Progenitor cell of endocrine pancreas (in vitro differentiated cells): ENCODE results near the gene ARHGAP26. TPM values are rescaled to one million over a fixed set of nuclear protein-coding genes. Genes with fewer than 3 reads are reported as not detected.

ENCODE experiments used
- DNase-seq: peaks from one replicate; pipeline ENCODE4 v3.0.0; 2021; ENCODE audit warnings: low spot score; ENCODE audit not compliant: unreplicated experiment
- H3K27ac Mint-ChIP-seq: 2 replicates; pipeline ENCODE4 v1.8.0; 2021; ENCODE audit warnings: mild to moderate bottlenecking, moderate library complexity, mixed read lengths
- H3K27me3 Mint-ChIP-seq: 2 replicates; pipeline ENCODE4 v1.8.0; 2021; ENCODE audit warnings: mixed read lengths
- H3K36me3 Mint-ChIP-seq: 2 replicates; pipeline ENCODE4 v1.8.0; 2022; ENCODE audit warnings: mixed read lengths; ENCODE audit not compliant: insufficient read depth
- H3K4me1 Mint-ChIP-seq: 2 replicates; pipeline ENCODE4 v1.8.0; 2021; ENCODE audit warnings: low read depth, mixed read lengths
- H3K4me3 Mint-ChIP-seq: 2 replicates; pipeline ENCODE4 v1.8.0; 2021; ENCODE audit warnings: low read depth, mild to moderate bottlenecking, moderate library complexity, mixed read lengths
- H3K9me3 Mint-ChIP-seq: 2 replicates; pipeline ENCODE4 v1.8.0; 2021; ENCODE audit warnings: low read depth, mixed read lengths
- CTCF ChIP-seq: fragments of 200-600 bp; sonication (generic); IDR thresholded peaks from one replicate; pipeline ENCODE4 v1.5.0; 2021; ENCODE audit warnings: antibody characterized with exemption, mild to moderate bottlenecking; ENCODE audit not compliant: unreplicated experiment
- total RNA-seq: library from RNA; stranded (reverse); gene quantifications from 2 replicates; pipeline ENCODE4 v1.2.1, GENCODE V29; 2021

The ARHGAP26 gene
- total RNA-seq, 1 donor from 2014 or later, result 21.3 TPM

- H3K27ac Mint-ChIP-seq, result no peak overlapping the region
- no peak overlapping the region for H3K4me3 Mint-ChIP-seq
- peaks cover 7% of the 10 kb centered on the region for H3K4me1 Mint-ChIP-seq
- TF ChIP-seq CTCF, result no peak
- peaks cover 1% of the 10 kb centered on the region for H3K36me3 Mint-ChIP-seq
- peaks cover 16% of the 10 kb centered on the region for H3K9me3 Mint-ChIP-seq
- no peak for DNase-seq
- H3K27me3 Mint-ChIP-seq, result no peaks in the 10 kb centered on the region
Measured at GRCh38 chr5:143261748-143262392, 491.7 kb downstream of the ARHGAP26 start.

DNA sequence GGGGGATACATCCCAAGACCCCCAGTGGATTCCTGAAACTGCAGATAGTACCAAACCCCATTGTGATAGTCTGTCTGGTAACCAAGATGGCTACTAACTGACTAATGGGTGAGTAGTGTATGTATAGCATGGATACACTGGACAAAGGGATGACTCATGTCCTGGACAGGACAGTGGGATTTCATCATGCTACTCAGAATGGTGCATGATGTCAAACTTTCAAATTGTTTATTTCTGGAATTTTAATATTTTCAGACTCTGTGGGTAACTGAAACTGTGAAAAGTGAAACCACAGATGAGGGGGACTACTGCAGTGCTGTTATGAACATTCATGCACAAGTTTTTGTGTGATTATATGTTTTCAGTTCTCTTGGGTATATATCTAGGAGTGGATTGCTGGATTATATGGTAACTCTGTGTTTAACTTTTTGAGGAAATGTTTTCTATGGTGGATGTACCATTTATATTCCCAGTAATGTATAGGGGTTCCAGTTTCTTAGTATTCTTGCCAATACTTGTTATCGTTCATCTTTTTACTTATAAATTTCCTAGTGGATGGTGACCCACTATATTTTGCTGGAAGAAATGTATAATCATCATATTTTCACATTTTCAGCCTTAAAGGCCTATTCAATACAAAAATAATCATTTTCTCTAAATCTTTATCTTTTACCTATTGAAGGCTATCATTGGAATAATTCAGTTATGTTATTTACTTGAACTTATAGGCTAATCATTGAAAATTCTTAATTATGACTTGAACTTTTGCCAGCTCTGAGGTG lies 492.4 kb downstream of the ARHGAP26 start:
- H3K27ac Mint-ChIP-seq, result no peak overlapping the region
- H3K4me1 Mint-ChIP-seq, result peaks cover 7% of the 10 kb centered on the region
- H3K27me3 Mint-ChIP-seq, result no peaks in the 10 kb centered on the region
- no peak for TF ChIP-seq CTCF
- peaks cover 21% of the 10 kb centered on the region for H3K9me3 Mint-ChIP-seq
- H3K36me3 Mint-ChIP-seq, result peaks cover 1% of the 10 kb centered on the region
- H3K4me3 Mint-ChIP-seq, result no peak overlapping the region
- no peak for DNase-seq

DNA sequence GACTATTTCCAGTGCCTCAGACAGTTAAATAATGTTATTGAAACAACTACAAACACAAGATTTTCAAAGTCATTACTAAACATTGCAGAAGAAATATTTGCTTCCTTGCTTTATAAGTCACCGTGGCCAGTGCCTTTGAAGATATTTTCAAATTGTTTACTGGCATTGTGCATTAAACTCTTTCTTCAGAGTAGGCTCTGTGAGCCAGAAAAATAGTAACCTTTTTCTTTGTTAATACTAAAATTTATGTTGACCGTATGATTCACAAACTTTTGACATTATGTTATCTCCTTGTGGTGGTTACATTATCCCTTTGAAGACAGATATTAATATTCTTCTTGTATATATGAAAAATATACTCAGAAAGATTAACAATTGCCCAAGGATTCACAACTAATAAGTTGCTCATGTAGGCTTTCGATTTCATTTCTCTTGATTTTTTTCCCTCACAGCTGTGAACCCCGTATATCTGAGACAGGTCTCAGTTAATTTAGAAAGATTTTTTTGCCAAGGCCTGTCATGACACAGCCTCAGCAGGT lies 493.2 kb downstream of the ARHGAP26 start:
- TF ChIP-seq CTCF, result no peak
- Mint-ChIP-seq H3K27ac (peak overlapping the region; percentile 38), H3K9me3 (peaks cover 26% of the 10 kb centered on the region), H3K4me1 (peaks cover 7% of the 10 kb centered on the region), H3K36me3 (peaks cover 4% of the 10 kb centered on the region), H3K27me3 (no peaks in the 10 kb centered on the region), H3K4me3 (no peak overlapping the region)
- no peak for DNase-seq

GRCh38 chr5:143265995-143266394 lies 495.8 kb downstream of the ARHGAP26 start:
- H3K9me3 Mint-ChIP-seq, result peaks cover 40% of the 10 kb centered on the region
- no peak overlapping the region for H3K4me3 Mint-ChIP-seq
- H3K27me3 Mint-ChIP-seq, result no peaks in the 10 kb centered on the region
- H3K4me1 Mint-ChIP-seq, result peaks cover 7% of the 10 kb centered on the region
- H3K36me3 Mint-ChIP-seq, result peaks cover 7% of the 10 kb centered on the region
- no peak for DNase-seq
- TF ChIP-seq CTCF, result no peak
- no peak overlapping the region for H3K27ac Mint-ChIP-seq

DNA sequence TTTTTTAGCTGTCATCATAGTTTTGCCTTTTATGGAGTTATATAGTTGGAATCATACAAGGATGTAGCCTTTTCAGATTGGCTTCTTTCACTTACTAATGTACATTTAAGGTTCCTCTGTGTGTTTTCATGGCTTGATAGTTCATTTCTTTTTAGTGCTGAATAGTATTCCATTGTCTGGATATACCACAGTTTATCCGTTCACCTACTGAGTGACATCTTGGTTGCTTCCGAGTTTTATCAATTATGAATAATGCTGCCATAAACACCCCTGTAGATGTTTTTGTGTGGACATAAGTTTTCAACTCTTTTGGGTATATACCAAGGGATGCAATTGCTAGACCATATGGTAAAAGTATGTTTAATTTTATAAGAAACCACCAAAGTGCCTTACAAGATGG lies 497.0 kb downstream of the ARHGAP26 start:
- Mint-ChIP-seq H3K27ac (no peak overlapping the region), H3K4me1 (peaks cover 7% of the 10 kb centered on the region), H3K36me3 (peaks cover 7% of the 10 kb centered on the region), H3K9me3 (peaks cover 40% of the 10 kb centered on the region), H3K4me3 (no peak overlapping the region), H3K27me3 (no peaks in the 10 kb centered on the region)
- no peak for DNase-seq
- no peak for TF ChIP-seq CTCF
